HCT116 (cell line): ENCODE results near the gene SSB.

Experiments used
- ELF1 ChIP-seq: IDR thresholded peaks from 2 replicates; pipeline ENCODE4 v1.6.1; 2012; ENCODE audit warnings: low read depth, borderline replicate concordance
- EZH2phosphoT487 ChIP-seq: fragments of 200-600 bp; IDR thresholded peaks from 2 replicates; pipeline ENCODE4 v1.6.1; 2018; ENCODE audit warnings: antibody characterized with exemption, borderline replicate concordance
- FOSL1 ChIP-seq: IDR thresholded peaks from 2 replicates; pipeline ENCODE4 v1.6.1; 2012; ENCODE audit warnings: low read depth
- JUND ChIP-seq: IDR thresholded peaks from 2 replicates; pipeline ENCODE4 v1.6.1; 2012
- POLR2A ChIP-seq: IDR thresholded peaks from 2 replicates; pipeline ENCODE4 v1.7.0; 2011; ENCODE audit warnings: borderline replicate concordance; ENCODE audit not compliant: insufficient read depth, insufficient read length; ENCODE audit errors: extremely low read depth
- POLR2AphosphoS5 ChIP-seq: IDR thresholded peaks from 2 replicates; pipeline ENCODE4 v1.6.1; 2011; ENCODE audit warnings: mild to moderate bottlenecking, low read depth, low read length, moderate library complexity
- REST ChIP-seq: IDR thresholded peaks from 2 replicates; pipeline ENCODE4 v1.6.1; 2012; ENCODE audit warnings: low read depth
- SIN3A ChIP-seq: IDR thresholded peaks from 2 replicates; pipeline ENCODE4 v1.6.1; 2012; ENCODE audit warnings: low read depth
- YY1 ChIP-seq: IDR thresholded peaks from 2 replicates; pipeline ENCODE4 v1.6.1; 2011; ENCODE audit warnings: low read length, low read depth, moderate library complexity, mild to moderate bottlenecking; ENCODE audit not compliant: insufficient replicate concordance; ENCODE audit errors: extremely low read depth
- ZBTB33 ChIP-seq: IDR thresholded peaks from 2 replicates; pipeline ENCODE4 v1.6.1; 2011; ENCODE audit warnings: mild to moderate bottlenecking, low read length, moderate library complexity; ENCODE audit not compliant: insufficient replicate concordance; ENCODE audit errors: extremely low read depth
- ZNF274 ChIP-seq: fragments of 200-500 bp; sonication (Bioruptor generic); IDR thresholded peaks from 2 replicates; pipeline ENCODE4 v1.6.1; 2014; ENCODE audit warnings: mild to moderate bottlenecking, low read depth, low read length, inconsistent platforms
- TF ChIP-seq, protein P1 (sequence below), 3 experiments: fragments of 200-600 bp in 1 of 3; sonication (generic) in 1 of 3; IDR thresholded peaks in 2 of 3; conservative IDR thresholded peaks in 1 of 3; 2 replicates each; pipeline ENCODE4 v1.5.1; 2012 to 2017; ENCODE audit warnings: low read depth in 2 of 3, low read length in 2 of 3, antibody characterized with exemption in 1 of 3, borderline replicate concordance in 1 of 3, control low read depth in 1 of 3, mild to moderate bottlenecking in 1 of 3, mixed read lengths in 1 of 3, mixed run types in 1 of 3, moderate library complexity in 1 of 3; ENCODE audit not compliant: insufficient read depth in 1 of 3
- TF ChIP-seq, protein P2 (sequence below): IDR thresholded peaks from 2 replicates; pipeline ENCODE4 v1.6.1; 2012
- TF ChIP-seq, protein P3 (sequence below): IDR thresholded peaks from 2 replicates; pipeline ENCODE4 v1.6.1; 2012

- TF ChIP-seq, protein P1, sequence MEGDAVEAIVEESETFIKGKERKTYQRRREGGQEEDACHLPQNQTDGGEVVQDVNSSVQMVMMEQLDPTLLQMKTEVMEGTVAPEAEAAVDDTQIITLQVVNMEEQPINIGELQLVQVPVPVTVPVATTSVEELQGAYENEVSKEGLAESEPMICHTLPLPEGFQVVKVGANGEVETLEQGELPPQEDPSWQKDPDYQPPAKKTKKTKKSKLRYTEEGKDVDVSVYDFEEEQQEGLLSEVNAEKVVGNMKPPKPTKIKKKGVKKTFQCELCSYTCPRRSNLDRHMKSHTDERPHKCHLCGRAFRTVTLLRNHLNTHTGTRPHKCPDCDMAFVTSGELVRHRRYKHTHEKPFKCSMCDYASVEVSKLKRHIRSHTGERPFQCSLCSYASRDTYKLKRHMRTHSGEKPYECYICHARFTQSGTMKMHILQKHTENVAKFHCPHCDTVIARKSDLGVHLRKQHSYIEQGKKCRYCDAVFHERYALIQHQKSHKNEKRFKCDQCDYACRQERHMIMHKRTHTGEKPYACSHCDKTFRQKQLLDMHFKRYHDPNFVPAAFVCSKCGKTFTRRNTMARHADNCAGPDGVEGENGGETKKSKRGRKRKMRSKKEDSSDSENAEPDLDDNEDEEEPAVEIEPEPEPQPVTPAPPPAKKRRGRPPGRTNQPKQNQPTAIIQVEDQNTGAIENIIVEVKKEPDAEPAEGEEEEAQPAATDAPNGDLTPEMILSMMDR (IDR thresholded peaks at IDR 0.05 in 2 of 3, conservative IDR thresholded peaks at IDR 0.05 in 1 of 3; ENCODE audit: borderline replicate concordance in 1 of 3, insufficient read depth in 1 of 3, low read depth in 2 of 3, low read length in 2 of 3), result no peak
- TF ChIP-seq, protein P2, sequence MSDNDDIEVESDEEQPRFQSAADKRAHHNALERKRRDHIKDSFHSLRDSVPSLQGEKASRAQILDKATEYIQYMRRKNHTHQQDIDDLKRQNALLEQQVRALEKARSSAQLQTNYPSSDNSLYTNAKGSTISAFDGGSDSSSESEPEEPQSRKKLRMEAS, result no peak
- TF ChIP-seq POLR2A, result no peak
- TF ChIP-seq REST, result no peak
- no peak for TF ChIP-seq ZNF274
- TF ChIP-seq, protein P3, sequence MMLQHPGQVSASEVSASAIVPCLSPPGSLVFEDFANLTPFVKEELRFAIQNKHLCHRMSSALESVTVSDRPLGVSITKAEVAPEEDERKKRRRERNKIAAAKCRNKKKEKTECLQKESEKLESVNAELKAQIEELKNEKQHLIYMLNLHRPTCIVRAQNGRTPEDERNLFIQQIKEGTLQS, result no peak
- TF ChIP-seq FOSL1, result no peak
- no peak for TF ChIP-seq POLR2AphosphoS5
- no peak for TF ChIP-seq ELF1
- no peak for TF ChIP-seq YY1
- no peak for TF ChIP-seq ZBTB33
- no peak for TF ChIP-seq JUND
- no peak for TF ChIP-seq SIN3A
- TF ChIP-seq EZH2phosphoT487, result no peak
Measured at GRCh38 chr2:169840747-169841142, 42.1 kb downstream of the SSB start.
